Right atrium auricular region (tissue), 2 donors: Measurements from ENCODE around the gene OR1D5. TPM values are rescaled to one million over a fixed set of nuclear protein-coding genes. Genes with fewer than 3 reads are reported as not detected.

Experiments used
- DNase-seq: peaks from one replicate; pipeline ENCODE4 v3.0.0-alpha.2; 2019; ENCODE audit warnings: low spot score
- H3K27ac ChIP-seq, 2 donors: fragments of 200-600 bp; sonication (generic); 1 replicate in 1 of 2; 2 replicates in 1 of 2; pipeline ENCODE4 v1.5.1; 2016 to 2019
- H3K27me3 ChIP-seq, 2 donors: fragments of 200-600 bp; sonication (generic); one replicate each; pipeline versions ENCODE4 v1.5.1 to v1.6.0; 2017 to 2019
- H3K36me3 ChIP-seq: fragments of 200-600 bp; sonication (generic); one replicate; pipeline ENCODE4 v1.5.1; 2016
- H3K4me1 ChIP-seq, 2 donors: fragments of 200-600 bp; sonication (generic); one replicate each; pipeline versions ENCODE4 v1.5.1 to v1.6.0; 2017 to 2019
- H3K4me3 ChIP-seq, 2 donors: fragments of 200-600 bp; sonication (generic); 1 replicate in 1 of 2; 2 replicates in 1 of 2; pipeline ENCODE4 v1.5.1; 2017 to 2019; ENCODE audit warnings: mild to moderate bottlenecking in 1 of 2, moderate library complexity in 1 of 2
- H3K9me3 ChIP-seq, 2 donors: fragments of 200-600 bp; sonication (generic); one replicate each; pipeline ENCODE4 v1.5.1; 2019
- CTCF ChIP-seq, 2 donors: fragments of 200-600 bp; sonication (generic); IDR thresholded peaks; one replicate each; pipeline ENCODE4 v1.5.1; 2019; ENCODE audit warnings: antibody characterized with exemption in 2 of 2
- total RNA-seq, 2 donors: library from RNA; depleted of rRNA; stranded (reverse); fragments of >200 nt; gene quantifications; one replicate each; pipeline ENCODE4 v1.1.0, GENCODE V29; 2016

OR1D5 gene
- total RNA-seq, 2 donors from 2014 or later = not detected

DNA sequence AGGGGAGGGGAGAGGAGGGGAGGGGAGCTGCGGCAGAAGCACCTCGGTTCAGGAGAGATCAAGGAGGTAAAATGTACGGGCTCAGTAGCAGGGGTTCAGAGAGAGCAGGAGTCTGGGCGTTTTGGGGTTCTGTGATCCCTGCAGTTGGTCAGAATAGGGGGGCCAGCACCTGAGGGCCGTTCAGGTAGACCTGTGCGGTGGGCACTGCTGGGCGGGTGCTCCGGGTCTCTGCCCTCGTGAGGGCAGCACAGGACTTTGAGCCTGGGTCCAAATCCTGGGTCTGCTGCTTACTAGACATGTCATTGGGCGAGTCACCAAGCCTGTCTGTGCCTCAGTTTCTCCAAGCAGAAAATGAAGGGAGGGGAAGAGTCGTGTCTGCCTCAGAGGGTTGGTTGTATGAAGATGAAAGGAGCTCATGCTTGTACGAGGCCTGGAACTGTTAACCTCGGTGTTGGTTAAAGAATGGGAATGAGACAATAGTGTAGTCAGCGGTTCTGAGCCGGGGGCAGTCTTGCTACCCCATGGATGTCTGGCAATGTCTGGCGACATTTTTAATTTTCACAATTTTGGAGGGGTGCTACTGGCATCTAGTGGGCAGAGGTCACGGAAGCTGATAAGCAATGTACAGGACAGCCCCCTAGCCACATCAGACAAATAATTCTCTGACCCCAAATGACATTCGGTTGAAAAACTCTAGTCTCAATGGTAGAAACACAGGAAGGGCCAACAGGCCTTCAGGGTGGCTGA, 35.4 kb downstream of the OR1D5 start:
- no peak for TF ChIP-seq CTCF (IDR thresholded peaks at IDR 0.05)
- no peak for DNase-seq
- Histone ChIP-seq H3K4me1 (peaks cover 0 to 27% of the 10 kb centered on the region in 2 donors), H3K4me3 (no peak overlapping the region), H3K27ac (no peak overlapping the region), H3K27me3 (no peaks in the 10 kb centered on the region), H3K9me3 (no peaks in the 10 kb centered on the region), H3K36me3 (peaks cover 13% of the 10 kb centered on the region)

- no peak for TF ChIP-seq CTCF (IDR thresholded peaks at IDR 0.05)
- peaks cover 15% of the 10 kb centered on the region for H3K36me3 ChIP-seq
- H3K4me3 ChIP-seq = no peak overlapping the region
- no peaks in the 10 kb centered on the region for H3K27me3 ChIP-seq
- no peak for DNase-seq
- H3K9me3 ChIP-seq = peaks cover 0 to 4% of the 10 kb centered on the region in 2 donors
- peaks cover 0 to 27% of the 10 kb centered on the region in 2 donors for H3K4me1 ChIP-seq
- no peak overlapping the region for H3K27ac ChIP-seq
These were observed 36.3 kb downstream of the OR1D5 start for GRCh38 chr17:3026856-3027751.

- Histone ChIP-seq H3K4me1 (peaks cover 0 to 27% of the 10 kb centered on the region in 2 donors), H3K27ac (no peak overlapping the region), H3K27me3 (no peaks in the 10 kb centered on the region), H3K4me3 (no peak overlapping the region), H3K36me3 (peaks cover 21% of the 10 kb centered on the region), H3K9me3 (peaks cover 0 to 8% of the 10 kb centered on the region in 2 donors)
- no peak for TF ChIP-seq CTCF (IDR thresholded peaks at IDR 0.05)
- no peak for DNase-seq
These were observed 37.1 kb downstream of the OR1D5 start for GRCh38 chr17:3026125-3026855.

GRCh38 chr17:3025421-3026124, 37.8 kb downstream of the OR1D5 start:
- DNase-seq = no peak
- no peak for TF ChIP-seq CTCF (IDR thresholded peaks at IDR 0.05)
- Histone ChIP-seq H3K27ac (no peak overlapping the region), H3K27me3 (no peaks in the 10 kb centered on the region), H3K9me3 (peaks cover 0 to 8% of the 10 kb centered on the region in 2 donors), H3K36me3 (peaks cover 21% of the 10 kb centered on the region), H3K4me3 (no peak overlapping the region), H3K4me1 (peaks cover 0 to 20% of the 10 kb centered on the region in 2 donors)

DNA sequence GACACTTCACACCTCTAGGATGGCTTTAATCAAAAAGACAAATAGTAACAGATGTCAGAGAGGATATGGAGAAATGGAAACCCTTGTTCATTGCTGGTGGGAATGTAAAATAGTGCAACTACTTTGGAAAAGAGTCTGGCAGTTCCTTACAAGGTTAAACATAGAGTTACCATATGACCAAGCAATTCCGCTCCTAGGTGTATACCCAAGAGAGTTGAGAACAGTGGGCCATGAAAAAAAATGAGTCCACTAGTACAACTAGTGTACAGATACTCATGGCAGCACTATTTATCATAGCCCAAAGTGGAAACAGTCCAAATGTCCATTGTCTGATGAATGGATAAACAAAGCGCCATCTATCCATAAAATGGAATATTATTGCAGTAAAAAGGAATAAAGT, 39.1 kb downstream of the OR1D5 start:
- DNase-seq = no peak
- Histone ChIP-seq H3K36me3 (peaks cover 21% of the 10 kb centered on the region), H3K27me3 (no peaks in the 10 kb centered on the region), H3K4me3 (no peak overlapping the region), H3K4me1 (peaks cover 0 to 11% of the 10 kb centered on the region in 2 donors), H3K9me3 (peaks cover 0 to 8% of the 10 kb centered on the region in 2 donors), H3K27ac (no peak overlapping the region)
- TF ChIP-seq CTCF (IDR thresholded peaks at IDR 0.05) = no peak
